ENCODE results near the gene TMEM33. TPM values are rescaled to one million over a fixed set of nuclear protein-coding genes. Genes with fewer than 3 reads are reported as not detected.

Gene TMEM33
- total RNA-seq, 4 donors from 2014 or later: 46.3 to 58.3 (median 55.1) TPM

GRCh38 chr4:41985151-41985550 lies 49.9 kb downstream of the TMEM33 start:
- Histone ChIP-seq H3K27me3 (no peaks in the 10 kb centered on the region), H3K27ac (no peak overlapping the region), H3K4me1 (peaks cover 8% of the 10 kb centered on the region), H3K36me3 (no peaks in the 10 kb centered on the region), H3K9me3 (no peaks in the 10 kb centered on the region), H3K4me3 (no peak overlapping the region)
- TF ChIP-seq POLR2AphosphoS5 (IDR thresholded peaks at IDR 0.05): no peak
- no peak for TF ChIP-seq EP300 (IDR thresholded peaks at IDR 0.05)
- no peak for TF ChIP-seq POLR2A (IDR thresholded peaks at IDR 0.05)
- TF ChIP-seq CTCF (IDR thresholded peaks at IDR 0.05): no peak
- WGBS: 26% methylated on average over 1 of the region's 1 CpG
- no peak for DNase-seq (ENCODE audit: low spot score in 2 of 2)

GRCh38 chr4:41989994-41990364 lies 54.8 kb downstream of the TMEM33 start:
- no peak for DNase-seq (ENCODE audit: low spot score in 2 of 2)
- WGBS: 1% methylated on average over 12 of the region's 12 CpGs
- Histone ChIP-seq H3K27ac (peak overlapping the region; percentile 80), H3K36me3 (no peaks in the 10 kb centered on the region), H3K27me3 (no peaks in the 10 kb centered on the region), H3K4me3 (peak overlapping the region; percentile 92), H3K9me3 (no peaks in the 10 kb centered on the region), H3K4me1 (peaks cover 24% of the 10 kb centered on the region)
- TF ChIP-seq EP300 (IDR thresholded peaks at IDR 0.05): peak; percentile 33
- no peak for TF ChIP-seq POLR2A (IDR thresholded peaks at IDR 0.05)
- TF ChIP-seq CTCF (IDR thresholded peaks at IDR 0.05): no peak

GRCh38 chr4:41990365-41991111 lies 55.3 kb downstream of the TMEM33 start, which contains the start of gene SLC30A9:
SLC30A9 (plus strand) TSS chr4:41990530; CDS start chr4:41990652, 122 bp downstream.
- TF ChIP-seq POLR2A (IDR thresholded peaks at IDR 0.05): peak in 1 of 2 donors; percentile 88
- TF ChIP-seq POLR2AphosphoS5 (IDR thresholded peaks at IDR 0.05): peak; percentile 46 to 90 (median 65)
- peak in 1 of 2 donors; percentile 42 for TF ChIP-seq CTCF (IDR thresholded peaks at IDR 0.05)
- TF ChIP-seq EP300 (IDR thresholded peaks at IDR 0.05): no peak
- peak within 1 kb of the TSS; percentile 92 for H3K4me3 ChIP-seq

GRCh38 chr4:41991916-41992767 lies 56.9 kb downstream of the TMEM33 start:
- Histone ChIP-seq H3K27ac (no peak overlapping the region), H3K9me3 (no peaks in the 10 kb centered on the region), H3K4me1 (peaks cover 24% of the 10 kb centered on the region), H3K4me3 (peak overlapping the region; percentile 92), H3K27me3 (no peaks in the 10 kb centered on the region), H3K36me3 (no peaks in the 10 kb centered on the region)
- WGBS: 91% methylated on average over 10 of the region's 10 CpGs
- DNase-seq (ENCODE audit: low spot score in 2 of 2): no peak
- no peak for TF ChIP-seq POLR2A (IDR thresholded peaks at IDR 0.05)
- no peak for TF ChIP-seq EP300 (IDR thresholded peaks at IDR 0.05)
- no peak for TF ChIP-seq POLR2AphosphoS5 (IDR thresholded peaks at IDR 0.05)
- TF ChIP-seq CTCF (IDR thresholded peaks at IDR 0.05): no peak

More at GRCh38 chr4:41990365-41991111, 55.3 kb downstream of the TMEM33 start, which contains the start of gene SLC30A9:
- DNase-seq (ENCODE audit: low spot score in 2 of 2): peak; percentile 97
- 1% methylated on average over 27 of the region's 64 CpGs for WGBS
- Histone ChIP-seq H3K9me3 (no peaks in the 10 kb centered on the region), H3K4me1 (peaks cover 24% of the 10 kb centered on the region), H3K36me3 (no peaks in the 10 kb centered on the region), H3K27ac (peak within 1 kb of the TSS; percentile 80), H3K27me3 (no peaks in the 10 kb centered on the region)
